Measurements from ENCODE around the gene RPGRIP1.

DNA sequence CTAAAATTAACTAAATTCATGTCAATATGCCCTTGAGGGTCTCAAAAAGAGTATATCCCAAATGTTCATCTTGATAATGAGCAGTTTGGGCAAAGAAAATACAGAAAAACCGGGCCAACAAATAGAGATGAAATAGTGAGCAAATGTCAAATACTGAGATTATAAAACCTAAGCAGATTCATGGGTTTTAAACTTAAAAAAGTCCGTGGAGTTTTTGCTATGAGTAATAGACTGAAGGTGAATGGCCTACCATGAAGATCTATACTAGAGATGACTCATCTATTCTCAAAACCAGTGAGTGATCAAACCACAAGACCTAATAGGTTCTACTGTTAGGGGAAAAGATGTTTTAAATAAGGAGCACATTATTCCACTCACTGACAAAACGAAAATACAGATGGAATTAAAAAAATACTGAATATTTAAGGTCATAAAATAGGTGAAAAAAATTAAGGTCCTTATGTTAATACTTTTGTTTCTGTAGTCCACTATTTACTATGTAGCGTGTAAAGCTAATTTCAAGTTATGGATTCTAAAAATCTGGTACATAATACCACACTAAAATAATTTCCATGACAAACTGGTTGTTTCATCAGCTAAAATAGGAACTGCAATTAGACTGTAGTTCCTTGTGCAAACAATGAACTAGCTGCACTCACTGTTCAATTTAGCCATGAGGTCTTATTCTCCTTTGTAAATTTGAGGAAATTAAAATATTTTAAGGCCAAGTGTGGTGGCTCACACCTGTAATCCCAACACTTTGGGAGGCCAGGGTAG lies 15.7 kb upstream of the RPGRIP1 start:
- TF ChIP-seq EP300 (IDR thresholded peaks at IDR 0.05) (no peak), POLR2A (IDR thresholded peaks at IDR 0.05; ENCODE audit: low read depth) (no peak), POLR2AphosphoS5 (IDR thresholded peaks at IDR 0.05) (no peak)
- TF ChIP-seq, protein P1, sequence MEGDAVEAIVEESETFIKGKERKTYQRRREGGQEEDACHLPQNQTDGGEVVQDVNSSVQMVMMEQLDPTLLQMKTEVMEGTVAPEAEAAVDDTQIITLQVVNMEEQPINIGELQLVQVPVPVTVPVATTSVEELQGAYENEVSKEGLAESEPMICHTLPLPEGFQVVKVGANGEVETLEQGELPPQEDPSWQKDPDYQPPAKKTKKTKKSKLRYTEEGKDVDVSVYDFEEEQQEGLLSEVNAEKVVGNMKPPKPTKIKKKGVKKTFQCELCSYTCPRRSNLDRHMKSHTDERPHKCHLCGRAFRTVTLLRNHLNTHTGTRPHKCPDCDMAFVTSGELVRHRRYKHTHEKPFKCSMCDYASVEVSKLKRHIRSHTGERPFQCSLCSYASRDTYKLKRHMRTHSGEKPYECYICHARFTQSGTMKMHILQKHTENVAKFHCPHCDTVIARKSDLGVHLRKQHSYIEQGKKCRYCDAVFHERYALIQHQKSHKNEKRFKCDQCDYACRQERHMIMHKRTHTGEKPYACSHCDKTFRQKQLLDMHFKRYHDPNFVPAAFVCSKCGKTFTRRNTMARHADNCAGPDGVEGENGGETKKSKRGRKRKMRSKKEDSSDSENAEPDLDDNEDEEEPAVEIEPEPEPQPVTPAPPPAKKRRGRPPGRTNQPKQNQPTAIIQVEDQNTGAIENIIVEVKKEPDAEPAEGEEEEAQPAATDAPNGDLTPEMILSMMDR (IDR thresholded peaks at IDR 0.05) = no peak

Data from esophagus muscularis mucosa (tissue), 4 donors.